Activated T-cell treated with anti-CD3 and anti-CD28 coated beads, Interleukin-2, amount 50 U/mL, for 1 hour (primary cell): ENCODE data around the gene CASP9.
"Not testable (repeated sequence)": the region's sequence is repeated elsewhere in the genome, so short reads cannot be mapped to it uniquely, and the experiment has no call there.

Experiments used
- DNase-seq: peaks from one replicate; pipeline ENCODE4 v3.0.0-alpha.2; 2020

CASP9 gene

GRCh38 chr1:15493869-15494390 lies 30.1 kb downstream of the CASP9 start:
- no peak for DNase-seq

GRCh38 chr1:15492596-15492995 lies 31.4 kb downstream of the CASP9 start:
- DNase-seq = no peak

GRCh38 chr1:15491010-15491409 lies 33.0 kb downstream of the CASP9 start:
- DNase-seq = not testable (repeated sequence)

GRCh38 chr1:15489052-15489736 lies 34.8 kb downstream of the CASP9 start:
- DNase-seq = no peak

DNA sequence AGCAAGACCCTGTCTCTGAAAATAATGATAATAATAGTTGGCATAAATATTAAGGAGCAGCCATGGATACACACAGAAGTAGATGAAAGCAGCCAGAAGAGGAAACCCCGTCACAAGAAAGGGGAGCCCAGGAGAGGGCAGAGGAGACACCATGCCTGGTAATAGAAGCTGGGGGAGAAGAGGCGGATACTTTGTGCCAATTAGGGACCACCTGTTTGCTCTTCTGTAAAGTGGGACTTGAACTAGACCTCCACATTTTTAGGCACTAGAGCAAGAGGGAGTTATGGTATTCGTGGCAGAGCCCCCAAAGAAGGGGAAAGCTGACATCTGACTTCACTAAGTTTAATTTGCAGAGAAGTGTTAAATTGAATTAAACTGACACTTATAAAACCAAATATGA lies 35.6 kb downstream of the CASP9 start:
- no peak for DNase-seq

DNA sequence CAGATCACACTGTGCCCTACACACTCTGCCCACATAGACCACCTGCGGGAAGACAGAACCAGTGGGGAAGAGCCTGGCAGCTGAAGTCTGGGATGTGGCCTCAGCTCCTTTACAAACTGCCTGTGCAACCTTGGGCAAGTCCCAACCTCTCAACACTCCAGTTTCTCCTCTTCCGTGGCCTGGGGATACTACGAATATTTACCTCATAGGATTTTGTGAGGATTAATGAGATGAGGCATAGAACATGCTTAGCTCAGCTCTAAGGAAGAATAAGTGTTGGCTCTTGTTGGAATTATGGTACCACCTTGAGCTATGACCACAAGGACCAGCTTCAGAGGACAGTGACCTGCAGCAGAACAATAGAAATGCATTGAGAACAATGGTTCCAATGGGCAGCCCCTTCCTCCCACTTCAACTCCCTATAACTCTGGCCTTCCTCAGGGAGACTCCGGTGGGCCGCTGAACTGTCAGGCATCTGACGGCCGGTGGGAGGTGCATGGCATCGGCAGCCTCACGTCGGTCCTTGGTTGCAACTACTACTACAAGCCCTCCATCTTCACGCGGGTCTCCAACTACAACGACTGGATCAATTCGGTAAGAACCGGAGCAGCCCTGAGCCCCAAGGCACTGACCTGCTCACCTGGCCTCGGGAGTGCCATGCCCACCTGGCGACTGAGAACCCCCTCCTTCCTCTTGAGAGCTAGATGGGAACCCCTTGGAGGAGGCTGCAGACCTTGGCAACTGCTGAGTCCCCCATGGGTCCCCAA lies 37.0 kb downstream of the CASP9 start:
- not testable (repeated sequence) for DNase-seq

GRCh38 chr1:15485636-15486035 lies 38.4 kb downstream of the CASP9 start:
- DNase-seq = no peak

GRCh38 chr1:15484443-15484842 lies 39.6 kb downstream of the CASP9 start:
- DNase-seq = not testable (repeated sequence)

DNA sequence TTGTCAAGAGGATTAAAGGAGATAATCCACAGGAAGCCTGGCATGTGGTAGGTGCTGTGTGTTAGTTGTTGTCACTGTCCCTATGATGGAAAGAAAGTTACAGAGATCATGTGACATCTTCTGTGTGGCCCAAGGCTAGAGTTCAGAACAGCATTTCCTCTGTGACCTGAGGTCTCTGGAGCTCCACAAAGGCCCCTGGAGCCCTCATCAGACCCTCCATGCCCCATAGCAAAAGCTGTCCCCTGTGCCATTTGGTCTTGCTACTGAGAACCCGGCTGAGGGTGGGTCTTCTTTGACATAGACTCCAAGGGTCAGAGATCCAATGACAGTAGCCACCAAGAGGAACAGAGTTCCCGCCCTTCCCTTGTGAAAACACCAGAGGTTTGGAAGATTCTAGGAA lies 40.0 kb downstream of the CASP9 start:
- DNase-seq = no peak

DNA sequence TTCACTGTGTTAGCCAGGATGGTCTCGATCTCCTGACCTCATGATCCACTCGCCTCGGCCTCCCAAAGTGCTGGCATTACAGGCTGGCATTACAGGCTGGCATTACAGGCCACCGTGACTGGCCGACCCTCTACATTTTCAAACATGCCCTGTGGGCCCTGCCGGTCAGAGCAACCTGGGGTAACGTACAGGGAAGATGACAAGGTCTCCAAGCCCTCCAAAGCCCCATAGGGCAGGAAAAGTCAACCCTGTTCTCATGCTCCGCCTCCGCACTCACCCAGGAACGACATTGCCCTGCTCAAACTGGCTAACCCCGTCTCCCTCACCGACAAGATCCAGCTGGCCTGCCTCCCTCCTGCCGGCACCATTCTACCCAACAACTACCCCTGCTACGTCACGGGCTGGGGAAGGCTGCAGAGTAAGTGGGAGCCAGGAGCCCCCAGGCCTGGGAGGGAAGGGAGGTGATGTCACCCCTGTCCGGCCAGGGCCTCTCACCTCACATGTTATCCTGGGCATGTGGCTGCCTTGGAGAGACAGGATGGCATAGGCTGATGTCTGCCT lies 41.0 kb downstream of the CASP9 start:
- DNase-seq = not testable (repeated sequence)

- DNase-seq = not testable (repeated sequence)
These were observed 41.6 kb downstream of the CASP9 start for GRCh38 chr1:15482455-15482854.

- no peak for DNase-seq
These were observed 44.2 kb downstream of the CASP9 start for GRCh38 chr1:15479654-15480347.

- DNase-seq = no peak
These were observed 46.3 kb downstream of the CASP9 start for GRCh38 chr1:15477646-15478212.

GRCh38 chr1:15476927-15477326 lies 47.1 kb downstream of the CASP9 start:
- no peak for DNase-seq

GRCh38 chr1:15475752-15476314 lies 48.2 kb downstream of the CASP9 start, which contains the start of gene CELA2B:
Gene CELA2B (plus strand): TSS chr1:15476104. CDS start chr1:15476126, 22 bp downstream.
- DNase-seq = no peak

DNA sequence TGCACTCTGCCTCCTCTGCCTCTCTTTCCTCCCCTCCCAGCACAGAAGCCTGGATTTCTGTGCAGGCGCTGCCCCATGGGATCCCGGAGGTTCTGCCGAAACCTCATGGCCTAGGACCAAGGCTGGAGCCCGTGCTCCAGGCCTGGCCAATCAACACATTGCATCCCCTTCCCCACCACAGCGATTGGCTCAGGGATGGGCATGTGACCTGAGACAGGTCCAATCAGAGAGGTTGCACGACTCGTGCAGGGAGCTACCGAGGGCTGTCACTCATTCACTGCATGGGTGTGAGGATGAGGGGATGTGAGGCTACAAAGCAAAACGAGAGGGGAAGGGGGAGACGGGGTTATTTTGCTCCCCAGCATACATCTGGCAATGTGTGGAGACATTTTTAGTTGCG lies 51.4 kb downstream of the CASP9 start:
- no peak for DNase-seq

DNA sequence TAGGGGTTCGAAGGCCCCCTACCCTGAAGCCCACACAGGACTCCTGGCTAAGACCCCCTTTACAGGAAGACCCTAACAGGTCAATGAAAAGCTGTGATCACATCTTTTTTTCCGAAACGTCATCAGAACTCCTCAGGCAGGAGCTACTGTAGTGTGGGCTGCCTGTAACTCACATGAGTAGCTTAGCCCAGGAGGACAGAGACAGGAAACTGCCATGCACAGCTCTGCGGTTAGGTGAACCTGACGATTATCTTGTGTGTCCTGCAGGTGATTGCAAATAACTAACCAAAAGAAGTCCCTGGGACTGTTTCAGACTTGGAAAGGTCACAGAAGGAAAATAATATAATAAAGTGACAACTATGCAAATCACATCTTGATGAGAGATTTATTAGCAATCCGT lies 52.3 kb downstream of the CASP9 start:
- DNase-seq = not testable (repeated sequence)

DNA sequence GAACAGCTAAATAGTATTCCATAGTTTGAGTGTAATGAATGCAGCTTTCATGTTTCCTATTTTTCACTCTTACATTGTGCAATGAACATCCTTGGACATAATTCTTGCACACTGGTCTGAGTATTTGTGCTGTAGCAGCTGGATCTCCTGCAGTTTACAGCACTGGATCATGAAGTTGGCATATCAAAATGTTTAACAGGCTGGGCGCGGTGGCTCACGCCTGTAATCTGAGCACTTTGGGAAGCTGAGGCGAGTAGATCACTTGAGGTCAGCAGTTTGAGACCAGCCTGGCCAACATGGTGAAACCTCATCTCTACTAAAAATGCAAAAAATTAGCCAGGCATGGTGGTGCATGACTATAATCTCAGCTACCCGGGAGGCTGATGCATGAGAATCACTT lies 52.9 kb downstream of the CASP9 start:
- DNase-seq = not testable (repeated sequence)

DNA sequence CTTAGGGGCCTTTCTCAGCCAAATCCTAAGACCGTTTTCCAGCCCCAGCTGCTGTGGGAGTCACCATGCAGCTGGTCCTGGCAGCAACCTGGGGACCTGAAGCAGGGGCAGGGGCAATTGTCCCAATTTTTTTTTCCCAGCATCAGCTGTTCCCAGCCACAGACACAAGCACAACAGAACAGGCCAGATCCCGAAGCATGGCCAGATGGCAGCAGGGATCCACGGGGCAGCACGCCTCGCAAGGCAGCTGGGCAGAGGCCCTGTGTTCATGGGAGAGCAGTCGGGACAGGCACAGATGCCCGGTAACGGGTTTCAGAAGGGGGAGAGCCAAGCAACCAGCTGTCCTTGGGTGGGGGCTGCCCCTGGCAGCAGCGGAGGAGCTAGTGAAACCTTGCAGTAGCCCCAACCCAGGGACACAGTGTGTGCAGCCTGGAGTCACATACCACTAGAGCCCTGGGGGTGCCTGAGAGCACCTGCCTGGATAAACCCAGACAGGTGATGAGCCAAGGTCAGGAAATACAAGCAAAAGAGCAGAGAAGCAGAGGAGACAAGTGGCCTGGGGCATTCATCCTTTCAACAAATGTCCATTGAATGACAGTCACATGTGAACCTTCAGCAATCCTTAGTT lies 54.1 kb downstream of the CASP9 start:
- DNase-seq = not testable (repeated sequence)

DNA sequence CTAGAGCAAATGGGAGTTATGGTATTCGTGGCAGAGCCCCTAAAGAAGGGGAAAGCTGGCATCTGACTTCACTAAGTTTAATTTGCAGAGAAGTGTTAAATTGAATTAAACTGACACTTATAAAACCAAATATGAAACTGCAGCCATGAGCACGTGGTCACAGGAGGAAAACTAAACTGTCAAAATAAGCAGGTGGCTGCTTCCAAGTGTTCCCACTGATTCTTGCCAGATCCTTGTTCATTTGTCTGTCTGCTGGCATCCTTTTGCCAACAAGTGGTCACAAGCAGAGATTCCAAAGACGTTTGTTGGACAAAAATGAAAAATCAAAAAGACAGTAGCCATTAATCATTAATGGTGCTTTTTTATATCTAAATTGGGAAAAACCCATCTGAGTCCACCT lies 54.7 kb downstream of the CASP9 start:
- no peak for DNase-seq

DNA sequence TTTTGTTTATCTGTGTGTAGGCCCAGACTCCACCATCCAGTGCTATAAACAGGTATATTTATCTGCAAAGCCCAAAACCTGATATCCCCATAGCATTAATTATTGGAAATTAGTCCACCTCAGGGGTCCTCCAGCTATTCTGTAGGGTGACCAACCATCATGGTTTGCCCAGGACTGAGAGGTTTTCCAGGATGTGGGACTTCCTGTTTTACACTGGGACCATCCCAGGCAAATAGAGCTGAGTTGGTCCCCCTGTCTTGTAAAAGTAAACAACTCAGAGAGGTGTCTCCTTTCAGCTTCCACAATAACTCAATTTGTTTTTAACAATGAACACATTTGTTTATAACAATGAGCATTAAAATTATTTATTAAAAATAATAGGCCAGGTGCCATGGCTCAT lies 55.9 kb downstream of the CASP9 start:
- DNase-seq = no peak
